ENCODE measurements around the gene RABIF. TPM values are rescaled to one million over a fixed set of nuclear protein-coding genes. Genes with fewer than 3 reads are reported as not detected.
"Not testable (repeated sequence)": the region's sequence is repeated elsewhere in the genome, so short reads cannot be mapped to it uniquely, and the experiment has no call there.

Gene RABIF
- total RNA-seq, 1 donor from 2014 or later: 13.5 TPM

- no peaks in the 10 kb centered on the region for H3K27me3 Mint-ChIP-seq (ENCODE audit: low read depth)
- no peak for DNase-seq (ENCODE audit: low read depth, low spot score)
- peak overlapping the region; percentile 63 for H3K27ac Mint-ChIP-seq (ENCODE audit: unreplicated experiment)
- H3K36me3 Mint-ChIP-seq (ENCODE audit: low read depth): no peaks in the 10 kb centered on the region
- peak overlapping the region; percentile 47 for H3K4me3 Mint-ChIP-seq
- H3K9me3 Mint-ChIP-seq: no peaks in the 10 kb centered on the region
- H3K4me1 Mint-ChIP-seq: peaks cover 39% of the 10 kb centered on the region
- no peak for TF ChIP-seq CTCF (conservative IDR thresholded peaks at IDR 0.05)
Observed at GRCh38 chr1:202836623-202837403, 52.1 kb downstream of the RABIF start.

- Mint-ChIP-seq H3K27me3 (ENCODE audit: low read depth) (no peaks in the 10 kb centered on the region), H3K9me3 (no peaks in the 10 kb centered on the region), H3K4me3 (no peak overlapping the region), H3K27ac (ENCODE audit: unreplicated experiment) (no peak overlapping the region), H3K36me3 (ENCODE audit: low read depth) (no peaks in the 10 kb centered on the region), H3K4me1 (peaks cover 30% of the 10 kb centered on the region)
- no peak for DNase-seq (ENCODE audit: low read depth, low spot score)
- TF ChIP-seq CTCF (conservative IDR thresholded peaks at IDR 0.05): no peak
Observed at GRCh38 chr1:202835548-202836072, 53.3 kb downstream of the RABIF start.

GRCh38 chr1:202834771-202835547, 54.0 kb downstream of the RABIF start:
- H3K9me3 Mint-ChIP-seq: no peaks in the 10 kb centered on the region
- TF ChIP-seq CTCF (conservative IDR thresholded peaks at IDR 0.05): no peak
- DNase-seq (ENCODE audit: low read depth, low spot score): no peak
- peaks cover 30% of the 10 kb centered on the region for H3K4me1 Mint-ChIP-seq
- H3K4me3 Mint-ChIP-seq: no peak overlapping the region
- no peaks in the 10 kb centered on the region for H3K27me3 Mint-ChIP-seq (ENCODE audit: low read depth)
- no peak overlapping the region for H3K27ac Mint-ChIP-seq (ENCODE audit: unreplicated experiment)
- H3K36me3 Mint-ChIP-seq (ENCODE audit: low read depth): no peaks in the 10 kb centered on the region

GRCh38 chr1:202831906-202832305, 57.0 kb downstream of the RABIF start:
- no peak for TF ChIP-seq CTCF (conservative IDR thresholded peaks at IDR 0.05)
- Mint-ChIP-seq H3K36me3 (ENCODE audit: low read depth) (no peaks in the 10 kb centered on the region), H3K27ac (ENCODE audit: unreplicated experiment) (no peak overlapping the region), H3K9me3 (no peaks in the 10 kb centered on the region), H3K4me3 (no peak overlapping the region), H3K27me3 (ENCODE audit: low read depth) (no peaks in the 10 kb centered on the region), H3K4me1 (peaks cover 16% of the 10 kb centered on the region)
- DNase-seq (ENCODE audit: low read depth, low spot score): no peak

GRCh38 chr1:202829223-202829622, 59.7 kb downstream of the RABIF start:
- not testable (repeated sequence) for H3K36me3 Mint-ChIP-seq (ENCODE audit: low read depth); H3K4me1 Mint-ChIP-seq; H3K9me3 Mint-ChIP-seq; H3K4me3 Mint-ChIP-seq; H3K27me3 Mint-ChIP-seq (ENCODE audit: low read depth); H3K27ac Mint-ChIP-seq (ENCODE audit: unreplicated experiment); DNase-seq (ENCODE audit: low read depth, low spot score)

Other genes starting within 250 kb of the RABIF start
- gene SYT2, start 178.7 kb downstream of the RABIF start, total RNA-seq: 2.3 and 2.6 TPM in 2 replicates
- gene KDM5B, start 80.7 kb downstream of the RABIF start, total RNA-seq: 158 TPM in 2 replicates
- gene PCAT6, start 78.2 kb downstream of the RABIF start, total RNA-seq: 4.5 and 5.7 TPM in 2 replicates
- gene KLHL12, start 38.1 kb upstream of the RABIF start, total RNA-seq: 30.6 and 36.0 TPM in 2 replicates
- 40.4 and 42.1 TPM in 2 replicates for gene ADIPOR1, start 69.2 kb upstream of the RABIF start, total RNA-seq
- 25.5 and 26.3 TPM in 2 replicates for gene CYB5R1, start 78.1 kb upstream of the RABIF start, total RNA-seq
- gene TMEM183A, start 118.2 kb upstream of the RABIF start, total RNA-seq: 76.5 and 81.5 TPM in 2 replicates
- gene PPFIA4, start 137.3 kb upstream of the RABIF start, total RNA-seq: 2.6 and 5.0 TPM in 2 replicates
- gene MYOG, start 196.9 kb upstream of the RABIF start, total RNA-seq: not detected in 2 replicates
- gene ADORA1, start 238.6 kb upstream of the RABIF start, total RNA-seq: 1.9 and 2.0 TPM in 2 replicates

All from neural crest cell (in vitro differentiated cells).